GM20000 (cell line): ENCODE results near the gene MED1.
"Not testable (repeated sequence)": the region's sequence is repeated elsewhere in the genome, so short reads cannot be mapped to it uniquely, and the experiment has no call there.

Source experiments
- DNase-seq: peaks from one replicate; pipeline ENCODE4 v3.0.0; 2012; ENCODE audit warnings: low spot score
- TF ChIP-seq, protein P1 (sequence below): IDR thresholded peaks from 2 replicates; pipeline ENCODE4 v1.5.1; 2012; ENCODE audit warnings: mild to moderate bottlenecking, control low read depth; ENCODE audit errors: extremely low read depth, missing control alignments

MED1 gene

GRCh38 chr17:39447561-39447960, 3.5 kb downstream of the MED1 start:
- DNase-seq = no peak
- TF ChIP-seq, protein P1, sequence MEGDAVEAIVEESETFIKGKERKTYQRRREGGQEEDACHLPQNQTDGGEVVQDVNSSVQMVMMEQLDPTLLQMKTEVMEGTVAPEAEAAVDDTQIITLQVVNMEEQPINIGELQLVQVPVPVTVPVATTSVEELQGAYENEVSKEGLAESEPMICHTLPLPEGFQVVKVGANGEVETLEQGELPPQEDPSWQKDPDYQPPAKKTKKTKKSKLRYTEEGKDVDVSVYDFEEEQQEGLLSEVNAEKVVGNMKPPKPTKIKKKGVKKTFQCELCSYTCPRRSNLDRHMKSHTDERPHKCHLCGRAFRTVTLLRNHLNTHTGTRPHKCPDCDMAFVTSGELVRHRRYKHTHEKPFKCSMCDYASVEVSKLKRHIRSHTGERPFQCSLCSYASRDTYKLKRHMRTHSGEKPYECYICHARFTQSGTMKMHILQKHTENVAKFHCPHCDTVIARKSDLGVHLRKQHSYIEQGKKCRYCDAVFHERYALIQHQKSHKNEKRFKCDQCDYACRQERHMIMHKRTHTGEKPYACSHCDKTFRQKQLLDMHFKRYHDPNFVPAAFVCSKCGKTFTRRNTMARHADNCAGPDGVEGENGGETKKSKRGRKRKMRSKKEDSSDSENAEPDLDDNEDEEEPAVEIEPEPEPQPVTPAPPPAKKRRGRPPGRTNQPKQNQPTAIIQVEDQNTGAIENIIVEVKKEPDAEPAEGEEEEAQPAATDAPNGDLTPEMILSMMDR = no peak

DNA sequence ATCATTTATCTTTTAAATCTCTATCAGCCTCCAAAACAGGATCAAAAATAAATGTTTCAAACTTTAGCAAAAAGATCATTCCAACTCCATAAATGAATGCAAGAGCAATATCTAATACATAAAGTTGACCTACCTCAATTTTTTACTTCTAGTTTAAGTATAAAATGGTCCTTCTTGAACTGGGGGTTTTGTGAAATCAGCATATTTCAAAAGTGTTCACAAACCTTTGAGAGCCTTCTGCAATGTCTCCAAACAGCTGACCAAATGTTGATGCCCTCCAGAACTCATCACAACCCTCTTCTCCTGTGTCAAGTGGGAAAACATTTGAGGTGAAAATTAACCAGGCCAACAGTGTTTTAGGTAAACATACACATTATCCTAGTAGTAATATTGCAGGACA, 7.7 kb downstream of the MED1 start:
- DNase-seq = no peak
- TF ChIP-seq, protein P1 = no peak

GRCh38 chr17:39439868-39440267, 11.2 kb downstream of the MED1 start:
- not testable (repeated sequence) for DNase-seq

DNA sequence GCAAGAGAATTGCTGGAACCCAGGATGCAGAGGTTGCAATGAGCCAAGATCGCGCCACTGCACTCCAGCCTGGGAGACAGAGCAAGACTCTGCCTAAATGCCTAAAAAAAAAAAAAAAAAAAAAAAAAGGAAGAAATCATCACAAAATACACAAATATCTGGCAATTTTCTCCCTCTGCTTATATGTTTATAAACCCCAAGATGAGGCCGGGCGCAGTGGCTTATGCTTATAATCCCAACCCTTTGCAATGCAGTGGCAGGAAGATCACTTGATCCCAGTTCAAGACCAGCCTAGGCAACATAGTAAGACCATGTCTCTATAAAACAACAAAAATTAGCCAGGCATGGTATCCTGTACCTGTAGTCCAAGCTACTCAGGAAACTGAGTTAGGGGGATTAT, 21.5 kb downstream of the MED1 start:
- no peak for DNase-seq
- TF ChIP-seq, protein P1 = no peak

DNA sequence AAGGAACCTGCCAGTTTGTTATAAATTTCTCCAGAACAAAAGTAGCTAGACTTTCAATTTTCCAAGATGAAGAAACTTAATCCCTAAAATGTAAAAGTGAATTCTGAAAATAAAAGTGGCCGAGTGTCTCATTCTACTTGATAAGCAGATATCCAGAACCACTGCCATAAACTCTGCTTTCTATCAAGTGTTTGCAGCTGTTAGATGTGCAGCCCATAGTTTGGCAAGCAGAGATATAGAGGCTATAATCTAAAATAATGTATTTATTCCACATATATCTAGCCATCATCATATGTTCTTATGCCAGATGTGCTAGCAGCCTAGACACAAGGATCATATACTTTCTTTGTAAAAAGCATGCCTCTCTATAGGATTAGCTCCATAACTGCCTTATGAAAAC, 34.9 kb downstream of the MED1 start:
- TF ChIP-seq, protein P1 = no peak
- DNase-seq = no peak

DNA sequence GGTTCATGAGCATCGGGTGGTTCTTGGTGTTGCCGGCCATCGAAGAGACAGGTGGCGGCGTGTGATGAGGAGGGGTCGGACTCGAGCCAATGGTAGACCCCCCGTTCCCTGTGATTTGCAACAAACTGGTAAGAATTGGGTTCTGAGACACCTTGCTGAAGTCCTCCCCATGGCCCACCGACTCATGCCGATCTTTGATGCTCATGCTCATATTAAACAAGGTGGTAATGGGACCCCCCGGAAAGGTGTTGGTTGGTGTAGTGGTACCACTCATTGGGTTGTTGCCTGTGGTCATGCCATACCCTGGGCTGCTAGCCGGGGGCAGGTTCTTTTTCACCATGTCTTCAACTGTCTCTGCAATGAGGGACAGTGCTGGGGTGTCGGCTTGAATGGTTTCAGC, 40.8 kb downstream of the MED1 start:
- no peak for DNase-seq
- TF ChIP-seq, protein P1 = no peak

DNA sequence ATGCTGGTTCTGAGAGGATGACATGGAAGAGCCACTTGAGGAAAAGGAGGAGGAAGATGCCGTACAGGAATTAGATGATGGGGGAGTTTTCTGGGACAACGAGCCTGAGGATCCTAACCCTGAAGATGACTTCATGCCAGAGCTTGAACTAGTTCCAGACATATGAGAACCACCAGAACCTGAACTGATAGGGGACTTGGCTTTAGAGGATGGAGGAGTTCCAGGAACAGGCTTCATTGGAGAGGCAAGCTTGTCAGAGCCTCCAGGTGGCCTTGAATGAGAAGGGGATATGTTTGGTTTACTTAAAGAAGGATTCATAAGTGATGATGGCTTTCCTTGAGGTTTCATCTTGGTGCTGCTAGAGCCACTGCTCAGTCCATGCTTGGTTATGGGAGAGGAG, 42.7 kb downstream of the MED1 start:
- TF ChIP-seq, protein P1 = no peak
- no peak for DNase-seq

DNA sequence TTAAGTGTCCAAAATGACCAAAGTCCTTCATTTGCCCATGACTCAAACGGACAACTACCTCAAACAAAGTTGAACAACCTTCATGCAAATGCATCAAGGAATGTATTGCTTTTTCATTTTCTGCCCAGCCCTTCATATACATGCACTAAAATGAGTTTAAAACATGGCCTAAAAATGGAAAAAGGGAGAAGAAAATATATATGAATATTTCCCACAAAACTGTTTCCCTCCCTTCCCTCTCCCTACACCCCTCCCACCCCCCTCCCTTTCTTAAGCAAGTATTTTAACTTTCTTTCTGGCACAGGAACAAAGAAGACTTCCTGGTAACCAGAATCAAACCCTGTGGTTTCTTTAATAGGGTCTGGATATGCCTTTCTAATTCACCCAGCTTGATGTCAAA, 44.1 kb downstream of the MED1 start:
- no peak for DNase-seq
- TF ChIP-seq, protein P1 = no peak
